NCI-H526 treated with DMSO at 0.1 percent for 48 hours (cell line): ENCODE data around the gene TOPAZ1.
A peak's percentile ranks its signal among the peaks of the same experiment; 100 is the strongest.

Experiments
- DNase-seq: peaks from one replicate; lab custom pipeline; 2025; lab: John Stamatoyannopoulos, UW

The TOPAZ1 gene

DNA sequence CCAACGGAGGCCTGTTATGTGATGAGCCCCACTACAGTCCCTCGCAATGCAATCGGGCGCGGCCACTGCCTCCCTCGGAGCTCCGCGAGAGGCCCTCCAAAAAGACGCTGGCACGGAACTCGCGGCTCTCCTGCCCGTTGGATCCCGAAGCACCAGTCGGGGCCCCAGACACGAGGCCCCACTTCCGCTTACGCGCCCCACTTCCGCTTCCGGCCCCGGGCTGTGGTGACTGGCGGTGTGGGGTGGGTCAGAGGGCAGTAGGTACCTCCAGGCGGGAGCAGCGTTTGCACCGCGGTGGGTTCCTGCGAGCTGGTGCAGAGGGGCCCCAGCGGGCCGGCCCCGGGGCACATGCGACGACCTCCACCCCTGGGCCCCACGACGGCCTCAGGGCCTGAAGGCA, at the start of gene TOPAZ1:
TOPAZ1 (plus strand) TSS at position 181 of the 400 bp plus-strand sequence; CDS start at position 349, 168 bp downstream.
- DNase-seq, result no peak

GRCh38 chr3:44198284-44199269, 43.1 kb upstream of the TOPAZ1 start:
- DNase-seq, result peak; percentile 26

DNA sequence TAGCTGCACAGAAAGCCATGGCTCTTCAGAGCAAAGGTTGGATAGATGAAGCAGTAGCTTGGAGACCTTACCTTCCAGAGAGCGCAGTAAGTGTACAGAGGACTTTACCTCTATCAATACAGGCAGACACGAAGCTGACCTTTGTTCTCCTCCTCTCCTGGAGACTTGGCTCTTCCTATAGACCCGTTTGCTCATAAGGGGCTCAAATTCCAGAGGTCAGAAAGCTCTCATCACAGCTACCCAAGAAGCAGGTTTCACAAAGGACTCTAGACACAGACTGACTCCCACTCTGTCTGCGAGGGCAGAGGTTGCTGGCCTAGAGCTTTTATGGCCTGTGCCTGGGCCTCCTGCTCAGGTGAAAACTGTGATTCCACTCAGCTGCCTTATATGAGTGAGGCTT, 35.4 kb upstream of the TOPAZ1 start:
- DNase-seq, result no peak

DNA sequence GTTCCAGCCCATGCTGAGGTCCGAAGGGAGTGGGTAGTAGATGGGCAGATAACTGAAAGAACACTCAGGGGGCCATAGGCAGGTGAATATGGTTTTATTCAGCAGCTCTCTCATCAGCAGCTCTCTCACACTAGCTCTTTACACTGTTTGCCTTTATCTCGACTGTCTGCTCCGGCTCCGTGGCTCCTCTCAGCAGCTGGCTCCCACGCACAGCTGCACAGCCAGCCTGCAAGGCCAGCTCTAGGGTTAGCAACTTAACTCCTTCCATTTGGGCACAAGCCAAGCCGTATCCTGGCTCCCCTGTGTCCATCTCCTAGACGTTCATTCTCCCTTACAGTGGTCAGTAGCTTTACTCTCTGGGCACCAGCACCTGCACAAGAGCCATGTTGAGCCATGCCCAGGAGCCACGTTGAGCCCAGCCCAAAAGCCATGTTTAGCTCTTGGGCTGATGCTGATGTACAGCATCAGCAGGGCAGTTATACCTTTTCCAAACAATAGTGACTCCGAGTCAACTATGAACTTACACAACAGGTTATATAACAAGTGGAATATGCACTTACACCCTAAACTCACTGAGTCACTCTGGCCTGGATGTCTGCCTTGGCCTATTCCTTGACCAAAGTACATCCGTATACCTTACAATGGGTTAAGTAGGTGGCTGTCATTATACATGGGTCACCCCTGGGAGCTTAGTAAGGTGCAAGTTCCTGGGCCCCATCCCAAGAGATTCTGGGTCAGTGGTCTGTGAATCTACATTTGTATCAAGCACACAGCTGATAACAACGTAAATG, 34.6 kb upstream of the TOPAZ1 start:
- DNase-seq, result no peak

- DNase-seq, result no peak
Measured at GRCh38 chr3:44208086-44208485, 33.6 kb upstream of the TOPAZ1 start.

DNA sequence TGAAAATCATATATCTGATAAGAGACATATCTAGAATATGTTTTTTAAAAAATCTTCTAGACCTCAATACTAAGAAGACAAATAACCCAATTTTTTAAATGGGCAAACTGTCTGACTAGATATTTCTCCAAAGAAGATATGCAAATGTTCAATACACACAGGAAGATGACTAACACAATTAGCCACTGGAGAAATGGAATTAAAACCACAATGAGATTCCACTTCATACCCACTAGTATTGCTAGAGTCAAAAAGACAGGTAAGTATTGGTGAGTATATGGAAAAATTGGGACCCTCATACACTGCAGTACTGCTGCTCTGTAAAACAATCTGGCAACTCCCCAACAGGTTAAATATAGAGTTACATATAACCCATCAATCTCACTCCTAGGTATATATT, 33.1 kb upstream of the TOPAZ1 start:
- no peak for DNase-seq

DNA sequence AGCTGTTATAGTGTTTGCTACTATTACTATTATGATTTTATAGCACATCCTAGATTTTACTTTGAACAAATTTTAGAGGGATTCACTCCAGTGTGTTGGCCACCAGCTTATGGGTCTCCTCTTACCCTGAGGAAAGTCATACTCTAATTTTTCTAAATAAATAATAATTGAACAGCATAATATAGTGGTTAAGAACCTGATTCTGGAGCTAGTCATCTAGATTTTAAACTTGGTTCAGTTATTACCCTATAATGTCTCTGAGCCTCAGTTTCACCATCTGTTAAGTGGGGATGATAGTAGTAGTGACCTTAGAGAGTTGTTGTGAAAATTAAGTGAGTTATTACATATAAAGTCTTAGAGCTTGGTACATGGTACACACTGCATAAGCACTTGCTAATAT, 30.7 kb upstream of the TOPAZ1 start:
- no peak for DNase-seq

DNA sequence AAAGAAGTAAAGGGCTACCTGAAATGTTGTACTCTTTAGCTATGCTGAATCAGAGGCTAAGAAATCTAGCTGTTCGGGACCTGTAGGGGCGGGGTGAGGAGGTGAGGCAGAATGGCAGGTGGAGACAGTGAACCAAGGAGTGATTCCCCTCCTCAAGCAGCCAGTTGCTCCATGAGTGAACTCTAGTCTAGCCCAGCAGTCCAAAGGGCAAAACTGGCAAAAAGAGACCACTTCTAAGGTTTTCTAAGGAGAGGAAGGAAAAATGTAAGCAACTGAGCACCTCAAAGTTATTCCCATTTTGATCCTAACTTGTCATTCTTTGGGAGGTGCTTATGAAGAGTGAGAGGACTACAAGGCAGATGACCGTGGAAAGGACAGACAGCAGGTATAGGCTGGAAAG, 19.3 kb upstream of the TOPAZ1 start:
- DNase-seq, result no peak

DNA sequence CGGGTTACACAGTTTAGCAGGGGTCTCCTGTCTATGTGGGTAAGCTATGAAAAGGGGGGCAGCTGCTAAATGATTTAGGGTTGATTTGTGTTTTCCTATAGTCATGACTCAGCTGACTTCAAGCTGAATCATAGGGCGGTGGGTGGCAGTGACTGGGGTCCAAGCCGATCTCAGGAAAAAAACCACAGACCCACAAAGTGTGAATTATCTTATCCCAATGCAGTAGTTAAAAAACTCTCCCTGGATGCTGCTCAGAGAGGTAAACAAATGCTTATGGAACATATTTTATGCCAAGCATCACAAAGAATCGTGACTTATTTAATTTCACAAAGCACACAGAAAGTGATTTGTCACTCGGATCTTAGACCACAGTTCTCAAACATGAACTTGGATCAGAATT, 18.4 kb upstream of the TOPAZ1 start:
- no peak for DNase-seq

GRCh38 chr3:44224131-44224530, 17.6 kb upstream of the TOPAZ1 start:
- no peak for DNase-seq

- DNase-seq, result no peak
Measured at GRCh38 chr3:44226573-44226972, 15.1 kb upstream of the TOPAZ1 start.

GRCh38 chr3:44227632-44228031, 14.1 kb upstream of the TOPAZ1 start:
- no peak for DNase-seq

- DNase-seq, result no peak
Measured at GRCh38 chr3:44228900-44229299, 12.8 kb upstream of the TOPAZ1 start.

DNA sequence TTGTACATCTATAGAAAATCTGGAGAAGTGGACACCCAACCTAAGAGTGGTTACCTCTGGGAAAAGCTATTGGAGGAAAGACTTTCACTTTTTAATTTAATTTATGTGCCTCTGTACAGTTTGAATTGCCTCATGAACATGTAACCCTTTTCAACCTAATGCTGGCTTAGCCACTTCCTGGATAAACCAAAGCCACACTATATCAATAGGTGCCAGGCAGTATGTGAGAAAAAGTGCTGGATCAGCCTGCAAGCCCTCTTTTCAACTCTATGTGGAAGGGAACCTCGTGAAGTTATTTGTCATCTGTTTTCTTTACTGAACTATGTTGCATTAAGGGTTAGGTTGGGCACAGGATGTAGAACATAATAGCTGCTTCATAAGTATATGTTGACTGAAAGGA, 9.3 kb upstream of the TOPAZ1 start:
- DNase-seq, result no peak

DNA sequence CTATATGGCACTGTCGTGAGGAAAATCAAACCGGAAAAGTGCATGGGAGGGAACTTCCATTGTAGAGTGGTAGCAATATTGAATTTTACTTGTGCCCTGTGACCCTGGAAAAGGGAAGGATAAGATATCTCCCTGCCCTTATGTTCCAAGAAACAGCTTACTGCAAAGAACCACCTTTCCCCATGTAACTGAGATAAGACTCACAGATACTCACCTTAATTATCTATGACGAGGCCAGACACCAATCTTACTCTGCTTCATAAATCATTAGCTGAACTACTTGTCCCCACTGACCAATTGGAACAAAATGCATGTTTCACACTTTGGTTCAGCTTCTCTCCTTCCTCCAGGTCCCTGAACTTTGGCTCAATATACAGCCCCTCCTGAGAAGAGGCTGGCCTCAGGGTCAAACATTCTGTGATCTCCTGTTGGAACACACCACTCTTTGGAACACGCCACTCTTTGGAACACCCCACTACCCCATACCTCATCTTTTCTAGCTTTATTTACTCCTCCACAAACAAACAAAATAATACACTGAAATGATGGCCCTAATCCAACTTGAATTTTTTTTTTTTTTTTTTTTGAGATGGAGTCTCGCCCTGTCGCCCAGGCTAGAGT, 6.9 kb upstream of the TOPAZ1 start:
- no peak for DNase-seq

GRCh38 chr3:44235604-44236484, 5.8 kb upstream of the TOPAZ1 start:
- DNase-seq, result peak; percentile 11

- no peak for DNase-seq
Measured at GRCh38 chr3:44236485-44236908, 5.2 kb upstream of the TOPAZ1 start.

DNA sequence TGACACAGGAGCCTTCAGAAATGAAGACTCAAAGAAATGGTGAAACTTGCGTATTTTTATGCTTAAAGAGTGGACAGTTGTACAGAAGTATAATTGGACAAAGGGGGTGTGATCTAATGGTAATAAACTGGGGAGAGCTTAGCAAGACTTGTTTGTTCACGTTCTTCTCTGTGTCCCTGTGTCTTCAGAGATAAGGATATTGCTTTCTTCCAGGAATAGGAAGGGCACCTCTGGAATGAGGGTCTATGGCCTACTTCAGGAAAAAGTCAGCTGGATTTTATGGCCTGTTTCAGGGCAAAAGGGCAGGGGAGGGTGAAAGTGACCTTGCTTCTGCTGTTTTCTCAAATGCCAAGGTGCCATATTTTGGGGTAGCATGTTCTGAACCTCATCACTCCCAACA, 4.5 kb upstream of the TOPAZ1 start:
- no peak for DNase-seq

- DNase-seq, result no peak
Measured at GRCh38 chr3:44237665-44238064, 4.0 kb upstream of the TOPAZ1 start.

- DNase-seq, result no peak
Measured at GRCh38 chr3:44238889-44239288, 2.8 kb upstream of the TOPAZ1 start.

GRCh38 chr3:44240061-44240460, 1.6 kb upstream of the TOPAZ1 start:
- no peak for DNase-seq

DNA sequence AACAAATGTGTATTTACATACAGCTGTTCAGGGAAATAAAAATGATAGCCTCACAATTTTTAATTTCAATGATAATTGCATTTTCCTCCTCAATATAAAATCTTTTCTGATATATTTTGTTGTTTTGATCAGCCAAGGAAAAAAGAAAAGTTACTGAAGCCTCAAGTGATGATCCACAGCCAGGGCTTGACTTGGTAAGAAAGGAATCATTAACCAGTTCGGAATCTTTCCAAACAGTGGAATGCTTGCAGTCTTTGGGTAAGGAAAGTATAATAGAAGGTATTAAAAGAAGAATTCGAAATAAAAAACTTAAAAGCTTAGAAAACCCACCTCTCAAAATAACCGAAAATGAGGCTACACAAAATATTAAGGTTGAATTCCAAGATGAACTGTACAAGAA, 1.0 kb downstream of the TOPAZ1 start:
- no peak for DNase-seq
